Left renal cortex interstitium (tissue), 4 donors: Measurements from ENCODE around the gene MAST4. TPM values are rescaled to one million over a fixed set of nuclear protein-coding genes. Genes with fewer than 3 reads are reported as not detected.

Source experiments
- DNase-seq, 4 donors: peaks; one replicate each; pipeline ENCODE4 v3.0.0-alpha.2; 2013; ENCODE audit warnings: low read depth in 4 of 4, low spot score in 2 of 4, missing footprints in 1 of 4
- polyA plus RNA-seq, 4 donors: library from polyadenylated mRNA; unstranded; fragments of 120-200 nt; gene quantifications; one replicate each; pipeline ENCODE4 v1.2.1, GENCODE V29; 2013; ENCODE audit not compliant: insufficient read length in 4 of 4

Gene MAST4
- polyA plus RNA-seq, 4 donors, result 13.5 to 18.7 (median 16.1) TPM

DNA sequence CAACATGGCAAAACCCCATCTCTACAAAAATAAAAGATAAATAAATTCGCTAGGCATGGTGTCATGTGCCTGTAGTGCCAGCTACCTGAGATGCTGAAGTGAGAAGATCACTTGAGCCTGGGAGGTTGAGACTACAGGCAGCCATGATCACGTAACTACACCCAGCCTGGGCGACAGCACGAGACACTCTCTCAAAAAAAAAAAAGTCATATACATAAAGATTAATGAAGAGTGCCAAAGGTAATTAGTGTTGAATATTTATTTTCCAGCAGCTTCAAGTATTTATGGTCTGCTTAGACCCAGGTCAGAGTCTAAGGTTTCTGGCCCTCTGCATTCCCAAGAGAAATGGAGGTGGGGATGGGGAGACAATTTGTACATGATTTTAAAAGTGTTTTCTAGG is 432.7 kb downstream of the MAST4 start:
- no peak for DNase-seq

DNA sequence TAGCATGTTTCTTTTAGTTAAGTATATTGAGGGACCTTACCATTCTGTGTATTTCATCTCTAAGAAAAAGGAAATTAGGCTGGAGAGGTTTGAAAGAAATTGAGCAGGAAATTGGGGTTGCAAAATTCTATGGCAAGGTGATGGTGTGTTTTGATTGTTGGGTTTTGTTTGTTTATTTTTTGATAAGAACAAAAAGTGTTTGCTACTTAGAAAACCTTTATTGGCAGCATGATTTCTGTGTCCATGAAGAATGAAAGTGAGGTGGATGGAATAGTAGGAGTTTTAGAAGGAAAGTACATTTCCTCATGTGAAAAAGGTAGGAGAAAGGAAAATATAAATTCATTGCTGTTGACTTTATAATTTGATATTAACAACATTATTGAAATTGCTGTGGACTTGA is 433.3 kb downstream of the MAST4 start:
- DNase-seq, result no peak

DNA sequence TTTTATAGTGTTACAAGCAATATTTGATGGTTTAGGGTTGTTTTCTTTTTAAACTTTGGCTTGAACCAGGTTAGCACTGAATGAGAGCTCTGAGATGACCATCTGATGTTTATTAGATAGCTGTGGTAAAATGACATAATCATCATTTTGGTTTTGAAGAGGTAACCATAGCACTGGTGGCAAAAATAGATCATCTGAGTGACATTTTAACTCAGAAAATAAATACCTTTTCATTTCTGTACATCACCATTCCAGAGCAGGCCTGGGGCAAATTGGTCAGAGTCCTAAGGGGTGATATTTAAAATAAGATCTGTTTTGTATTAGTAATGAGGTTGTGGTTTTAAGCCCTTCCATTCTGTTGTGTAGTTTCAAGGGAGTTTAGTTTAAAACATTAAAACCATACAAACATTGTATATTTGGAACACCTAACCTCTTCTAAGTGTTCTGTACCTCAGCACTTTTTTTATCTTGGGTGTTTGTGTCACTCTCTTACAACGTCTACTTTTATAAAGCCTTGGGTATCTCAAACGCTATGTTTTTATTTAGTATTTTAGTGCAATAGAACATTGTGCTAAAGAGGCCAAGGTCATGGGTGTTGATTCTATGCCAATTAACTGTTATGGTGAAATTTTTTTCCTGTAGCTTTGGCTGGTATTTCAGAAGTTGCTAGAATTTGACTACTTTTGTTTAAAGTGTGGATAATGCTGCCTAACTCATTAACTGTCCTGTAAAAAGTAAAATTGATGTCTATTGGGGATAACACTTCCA is 434.3 kb downstream of the MAST4 start:
- no peak for DNase-seq

- no peak for DNase-seq
Measured at GRCh38 chr5:67031057-67031443, 434.9 kb downstream of the MAST4 start.

DNA sequence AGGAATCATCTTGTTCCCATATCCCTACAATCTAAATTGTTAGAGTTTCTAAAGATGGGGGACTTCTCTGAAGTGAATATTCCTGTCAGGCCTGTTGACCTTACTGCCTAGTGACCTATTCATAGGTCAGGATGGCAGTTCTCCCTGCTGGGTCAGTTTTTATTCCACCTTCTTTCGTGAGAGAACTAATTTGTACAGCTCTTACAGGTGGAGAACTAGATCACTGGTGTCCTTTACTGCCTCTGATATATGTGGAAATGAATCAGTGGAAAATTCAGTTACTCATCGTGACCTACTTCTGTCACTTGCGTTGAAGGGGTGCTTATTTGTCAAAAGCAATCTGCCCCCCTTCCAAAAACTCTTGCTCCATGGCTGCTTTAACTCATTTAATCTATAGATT is 435.5 kb downstream of the MAST4 start:
- no peak for DNase-seq

- DNase-seq, result no peak
Measured at GRCh38 chr5:67032921-67033664, 436.9 kb downstream of the MAST4 start.

DNA sequence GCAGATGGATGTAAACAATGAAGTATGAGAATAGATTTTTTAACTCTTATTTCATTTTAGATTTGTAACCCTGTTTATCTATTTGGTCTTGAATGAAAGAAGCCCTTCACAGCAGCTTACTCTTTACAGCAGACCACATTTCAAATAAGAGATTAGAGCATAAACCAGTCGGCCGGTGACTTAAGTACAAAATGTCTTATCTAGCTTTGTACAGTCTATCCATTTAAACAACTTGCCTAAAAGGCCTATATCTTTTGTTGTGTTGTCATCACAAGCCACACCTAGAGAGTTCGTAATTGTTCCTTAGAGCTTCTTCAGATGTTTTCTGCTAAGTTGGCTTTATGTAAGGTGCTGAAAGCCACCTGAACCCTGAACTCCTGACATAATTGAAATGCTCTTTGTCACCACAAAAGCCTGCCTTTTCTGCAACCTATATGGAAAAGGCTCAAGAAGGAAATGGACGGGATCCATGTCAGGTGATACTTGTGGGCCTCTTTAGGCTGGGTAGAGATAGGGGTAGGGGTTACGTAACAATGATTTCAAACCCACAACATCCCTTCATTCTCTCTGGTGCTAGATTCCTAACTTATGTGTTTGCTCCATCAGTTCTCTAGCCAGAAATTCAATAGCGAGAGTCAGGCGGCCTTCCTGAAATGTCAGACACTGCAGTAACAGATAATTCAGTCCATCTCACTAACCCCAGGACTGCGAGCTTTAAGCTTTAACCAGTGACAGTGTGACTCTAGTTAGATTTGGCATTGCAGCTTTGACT is 437.9 kb downstream of the MAST4 start:
- DNase-seq, result no peak

DNA sequence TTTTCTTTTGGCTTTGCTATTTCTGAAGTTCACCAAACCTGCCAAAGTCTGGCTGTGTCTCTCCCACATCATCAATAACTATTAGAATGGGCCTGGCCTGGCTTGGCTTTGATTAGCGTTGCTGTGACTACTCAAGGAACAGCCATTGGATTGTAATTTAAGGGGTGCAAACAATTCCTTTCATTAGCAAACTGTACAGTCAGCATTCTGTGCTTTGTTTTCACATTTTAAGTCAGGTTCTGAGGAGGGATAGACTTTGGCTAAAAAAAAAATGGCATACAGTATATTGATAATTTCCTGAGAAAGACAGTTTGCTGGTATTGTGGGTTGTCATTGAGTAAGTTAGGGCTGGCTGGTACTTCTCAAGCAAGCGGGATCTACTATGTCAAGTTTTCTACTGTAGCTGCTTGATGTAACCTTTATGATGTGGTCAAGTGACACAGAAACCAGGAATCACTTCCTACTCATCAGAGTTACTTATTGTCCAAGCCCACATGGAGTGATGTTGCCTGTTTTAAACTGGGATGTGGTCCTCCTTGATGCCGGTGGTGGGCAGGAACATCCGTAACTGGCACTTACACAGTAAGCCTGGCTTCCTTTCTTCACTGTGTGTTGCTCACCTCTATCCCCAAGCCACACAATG is 439.0 kb downstream of the MAST4 start:
- DNase-seq, result no peak

- no peak for DNase-seq
Measured at GRCh38 chr5:67037171-67037570, 441.0 kb downstream of the MAST4 start.

DNA sequence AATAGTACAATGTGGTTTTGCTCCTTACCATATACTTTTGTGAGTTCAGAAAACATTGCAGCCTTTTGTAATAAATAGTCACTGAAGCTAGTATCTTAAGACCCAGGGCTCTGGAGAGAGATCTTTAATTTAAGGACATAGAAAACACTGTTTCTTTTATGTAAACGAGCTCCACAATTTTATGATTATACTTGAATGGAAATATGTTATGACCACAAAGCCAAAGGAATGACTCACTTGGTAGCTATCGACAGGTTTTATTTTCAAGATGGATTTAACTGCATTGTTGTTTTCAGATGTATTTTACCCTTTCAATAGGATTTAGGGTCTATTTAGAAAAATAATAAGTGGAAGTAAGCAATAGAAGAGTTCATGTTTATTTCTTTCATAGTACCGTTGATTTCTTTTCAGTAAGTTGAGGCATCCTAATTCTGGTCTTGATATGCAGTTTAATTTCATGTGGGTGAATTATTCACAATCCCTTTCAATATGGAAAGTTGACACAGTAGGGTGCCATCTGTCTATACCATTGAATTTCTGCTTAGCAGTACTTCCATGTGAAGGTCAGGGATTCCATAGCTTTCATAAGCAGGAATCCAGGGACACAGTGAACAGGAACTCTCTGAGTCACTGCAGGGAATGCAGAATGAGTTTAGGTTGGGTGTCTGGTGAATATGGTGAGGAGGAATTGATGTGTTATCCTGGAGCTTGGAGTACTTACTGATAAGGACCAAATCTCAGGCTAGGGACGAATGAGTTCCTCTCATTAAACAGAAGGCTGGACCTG is 442.8 kb downstream of the MAST4 start:
- DNase-seq, result no peak

- no peak for DNase-seq
Measured at GRCh38 chr5:67042176-67043003, 446.2 kb downstream of the MAST4 start.

- DNase-seq, result no peak
Measured at GRCh38 chr5:67043796-67044511, 447.8 kb downstream of the MAST4 start.

GRCh38 chr5:67045816-67046740 is 449.9 kb downstream of the MAST4 start:
- no peak for DNase-seq

DNA sequence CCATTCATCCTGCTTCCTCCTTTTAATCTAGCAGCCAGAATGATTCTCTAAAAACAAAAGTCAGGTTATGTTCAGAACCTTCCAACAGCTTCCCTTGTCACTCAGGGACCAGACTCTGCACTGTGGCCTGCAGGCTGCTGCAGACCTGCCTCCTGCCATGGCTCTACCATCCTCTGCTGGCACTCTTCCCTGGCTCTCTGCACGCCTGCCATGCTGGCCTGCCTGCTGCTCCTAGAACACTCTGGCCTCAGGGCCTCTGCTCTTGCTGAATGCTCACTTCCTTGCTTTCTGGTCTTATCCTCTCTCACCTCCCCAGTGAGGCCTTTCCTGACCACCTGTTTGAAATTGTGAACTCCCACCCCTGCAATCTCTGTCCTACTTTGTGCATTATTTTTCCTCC is 451.0 kb downstream of the MAST4 start:
- DNase-seq, result no peak

GRCh38 chr5:67047616-67048015 is 451.4 kb downstream of the MAST4 start:
- DNase-seq, result no peak

GRCh38 chr5:67050125-67050524 is 453.9 kb downstream of the MAST4 start:
- DNase-seq, result no peak

GRCh38 chr5:67050635-67051034 is 454.4 kb downstream of the MAST4 start:
- no peak for DNase-seq

DNA sequence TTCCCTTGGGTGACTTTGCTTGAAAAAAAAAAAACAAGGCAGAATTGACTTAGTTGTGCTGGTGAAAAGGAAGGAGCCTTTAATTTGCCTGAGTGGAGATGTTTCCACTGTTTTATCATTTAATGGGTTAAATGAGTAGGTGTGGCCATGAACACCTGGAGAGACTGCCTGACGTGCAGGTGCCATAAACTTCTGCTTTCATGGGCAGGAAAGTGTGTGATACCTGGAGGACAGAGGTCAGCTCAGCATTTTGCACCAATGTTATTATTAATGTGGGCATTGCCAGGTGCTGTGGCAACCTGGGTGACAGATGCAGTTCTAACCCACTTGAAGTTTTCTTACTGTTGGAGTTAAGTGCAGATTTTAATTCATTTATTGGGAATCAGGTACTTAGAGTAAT is 455.0 kb downstream of the MAST4 start:
- no peak for DNase-seq
